H1 (cell line): ENCODE data around the gene SCYGR1. TPM values are rescaled to one million over a fixed set of nuclear protein-coding genes. Genes with fewer than 3 reads are reported as not detected.

ENCODE experiments used
- CTCF ChIA-PET: fragments of 300-600 bp; sonication (Branson Sonifier 250); formaldehyde crosslinking; loops from one replicate; lab custom pipeline; 2021; ENCODE audit not compliant: partially characterized antibody; lab: Charles Lee
- POLR2A ChIA-PET: fragments of 300-600 bp; sonication (Branson Sonifier 250); formaldehyde crosslinking; loops from one replicate; lab custom pipeline; 2021; ENCODE audit warnings: inconsistent platforms; ENCODE audit not compliant: partially characterized antibody; lab: Charles Lee
- DNase-seq, 2 experiments: peaks; one replicate each; pipeline versions ENCODE4 v3.0.0 to v3.0.0-alpha.2; 2010 to 2022; ENCODE audit warnings: low spot score in 2 of 2, low read depth in 1 of 2, mixed read lengths in 1 of 2
- FAIRE-seq: peaks from 2 replicates; lab custom pipeline; 2011; peaks lifted over from hg19 to GRCh38; lab: Jason Lieb, UNC
- H2AFZ ChIP-seq: 2 replicates; pipeline ENCODE4 v1.8.1; 2012; ENCODE audit warnings: low read length, inconsistent platforms
- H2AK5ac ChIP-seq: 2 replicates; pipeline ENCODE4 v1.6.1; 2013; ENCODE audit warnings: low read depth, low read length
- H2BK120ac ChIP-seq: replicated peaks from 2 replicates; pipeline ENCODE3; 2013; ENCODE audit warnings: low read depth, low read length, inconsistent platforms
- H2BK12ac ChIP-seq: 2 replicates; pipeline ENCODE4 v1.6.1; 2013; ENCODE audit warnings: low read depth, low read length
- H2BK15ac ChIP-seq: 2 replicates; pipeline ENCODE4 v1.6.1; 2013; ENCODE audit warnings: low read length
- H2BK20ac ChIP-seq: 2 replicates; pipeline ENCODE4 v1.6.1; 2013; ENCODE audit warnings: low read length
- H2BK5ac ChIP-seq: 2 replicates; pipeline ENCODE4 v1.6.1; 2013; ENCODE audit warnings: low read depth, low read length
- H3K14ac ChIP-seq: 2 replicates; pipeline ENCODE4 v1.6.1; 2013; ENCODE audit warnings: inconsistent platforms; ENCODE audit not compliant: insufficient read length
- H3K18ac ChIP-seq: 2 replicates; pipeline ENCODE4 v1.6.1; 2013; ENCODE audit warnings: low read length; ENCODE audit errors: extremely low read depth
- H3K23ac ChIP-seq: 2 replicates; pipeline ENCODE4 v1.6.1; 2013; ENCODE audit warnings: inconsistent platforms; ENCODE audit not compliant: insufficient read length
- H3K23me2 ChIP-seq: 2 replicates; pipeline ENCODE4 v1.6.1; 2013; ENCODE audit warnings: low read depth, low read length
- H3K27ac ChIP-seq: 2 replicates; pipeline ENCODE4 v1.6.1; 2011; ENCODE audit warnings: low read depth, low read length, inconsistent platforms
- H3K27me3 ChIP-seq, 4 experiments: replicated peaks in 1 of 4; 1 replicate in 1 of 4; 2 replicates in 3 of 4; pipeline versions ENCODE4 v1.6.1 to v1.8.1; 2011 to 2013; ENCODE audit warnings: low read length in 3 of 4, mild to moderate bottlenecking in 3 of 4, inconsistent platforms in 2 of 4, mixed read lengths in 2 of 4, moderate library complexity in 1 of 4; ENCODE audit not compliant: control insufficient read depth in 3 of 4, insufficient read depth in 3 of 4; ENCODE audit errors: extremely low read depth in 1 of 4
- H3K36me3 ChIP-seq, 4 experiments: 2 replicates each; pipeline versions ENCODE4 v1.6.1 to v1.8.1; 2011 to 2013; ENCODE audit warnings: mild to moderate bottlenecking in 4 of 4, low read length in 3 of 4, moderate library complexity in 2 of 4, control low read depth in 1 of 4, inconsistent platforms in 1 of 4; ENCODE audit not compliant: insufficient read depth in 4 of 4, control insufficient read depth in 2 of 4
- H3K4ac ChIP-seq: replicated peaks from 2 replicates; pipeline ENCODE3; 2013; ENCODE audit warnings: low read length, low read depth, mixed read lengths, inconsistent platforms; ENCODE audit not compliant: insufficient read length
- H3K4me1 ChIP-seq, 4 experiments: replicated peaks in 1 of 4; 1 replicate in 1 of 4; 2 replicates in 3 of 4; pipeline versions ENCODE4 v1.6.1 to v1.8.1; 2011 to 2013; ENCODE audit warnings: low read length in 3 of 4, inconsistent platforms in 2 of 4, mixed read lengths in 1 of 4; ENCODE audit not compliant: insufficient read depth in 4 of 4, control insufficient read depth in 3 of 4
- H3K4me2 ChIP-seq, 2 experiments: 2 replicates each; pipeline versions ENCODE4 v1.6.1 to v1.8.1; 2011 to 2013; ENCODE audit warnings: low read depth in 2 of 2, low read length in 2 of 2, control low read depth in 1 of 2, inconsistent platforms in 1 of 2, mild to moderate bottlenecking in 1 of 2; ENCODE audit not compliant: insufficient read depth in 1 of 2
- H3K4me3 ChIP-seq, 4 experiments: fragments of 200-600, 300-600 bp in 1 of 4; sonication (generic), shearing (Covaris generic), sonication (Bioruptor Twin) in 1 of 4; 2 replicates each; pipeline versions ENCODE4 v1.5.1 to v1.8.1; 2011 to 2016; ENCODE audit warnings: low read length in 4 of 4, low read depth in 3 of 4, control low read depth in 2 of 4, inconsistent platforms in 2 of 4, mild to moderate bottlenecking in 2 of 4, mixed read lengths in 1 of 4, moderate library complexity in 1 of 4; ENCODE audit not compliant: insufficient read depth in 2 of 4; ENCODE audit errors: extremely low read depth in 1 of 4
- H3K56ac ChIP-seq: replicated peaks from 2 replicates; pipeline ENCODE3; 2013; ENCODE audit warnings: low read depth, mild to moderate bottlenecking, mixed read lengths, low read length, inconsistent platforms; ENCODE audit not compliant: insufficient read length
- H3K79me1 ChIP-seq: 2 replicates; pipeline ENCODE4 v1.6.1; 2013; ENCODE audit warnings: low read depth, low read length, control low read depth
- H3K79me2 ChIP-seq, 2 experiments: 2 replicates each; pipeline versions ENCODE4 v1.6.1 to v1.8.1; 2012 to 2013; ENCODE audit warnings: low read length in 2 of 2, mild to moderate bottlenecking in 2 of 2, inconsistent platforms in 1 of 2; ENCODE audit not compliant: insufficient read depth in 2 of 2, control insufficient read depth in 1 of 2
- H3K9ac ChIP-seq, 4 experiments: replicated peaks in 1 of 4; 1 replicate in 1 of 4; 2 replicates in 3 of 4; pipeline versions ENCODE4 v1.6.1 to v1.8.1; 2011 to 2013; ENCODE audit warnings: low read depth in 3 of 4, low read length in 3 of 4, control low read depth in 2 of 4, mild to moderate bottlenecking in 2 of 4, moderate library complexity in 2 of 4, inconsistent platforms in 1 of 4; ENCODE audit errors: extremely low read depth in 1 of 4
- H3K9me3 ChIP-seq, 2 experiments: 2 replicates each; pipeline versions ENCODE4 v1.6.1 to v1.8.1; 2012 to 2013; ENCODE audit warnings: mild to moderate bottlenecking in 2 of 2, moderate library complexity in 2 of 2, control low read depth in 1 of 2, inconsistent platforms in 1 of 2, low read depth in 1 of 2, low read length in 1 of 2, mixed read lengths in 1 of 2; ENCODE audit not compliant: insufficient read depth in 2 of 2
- H4K20me1 ChIP-seq, 2 experiments: replicated peaks in 1 of 2; 2 replicates each; pipeline versions ENCODE3 to v1.8.1; 2011 to 2013; ENCODE audit warnings: inconsistent platforms in 2 of 2, low read length in 2 of 2, mild to moderate bottlenecking in 1 of 2; ENCODE audit not compliant: insufficient read depth in 2 of 2, control insufficient read depth in 1 of 2
- H4K5ac ChIP-seq: 2 replicates; pipeline ENCODE4 v1.6.1; 2013; ENCODE audit warnings: low read length, low read depth, mixed read lengths, inconsistent platforms; ENCODE audit not compliant: insufficient read length
- H4K8ac ChIP-seq: 2 replicates; pipeline ENCODE4 v1.8.0; 2013; ENCODE audit warnings: mild to moderate bottlenecking, moderate library complexity, low read length, inconsistent platforms; ENCODE audit not compliant: insufficient read depth; ENCODE audit errors: extremely low read depth
- H4K91ac ChIP-seq: replicated peaks from 2 replicates; pipeline ENCODE3; 2013; ENCODE audit warnings: low read length, mixed read lengths, inconsistent platforms; ENCODE audit not compliant: insufficient read length
- ASH2L ChIP-seq: fragments of 200-600, 300-600 bp; sonication (generic); IDR thresholded peaks from one replicate; pipeline ENCODE4 v1.7.1; 2017; ENCODE audit warnings: low read length
- ATF3 ChIP-seq: IDR thresholded peaks from 2 replicates; pipeline ENCODE4 v1.6.1; 2011; ENCODE audit warnings: low read depth, mild to moderate bottlenecking, low read length; ENCODE audit not compliant: insufficient read depth
- CBX5 ChIP-seq: fragments of 300-800, 300-1000 bp; sonication (generic); IDR thresholded peaks from 2 replicates; pipeline ENCODE4 v1.7.1; 2016; ENCODE audit warnings: antibody characterized with exemption, low read length, low read depth
- CHD2 ChIP-seq: IDR thresholded peaks from 2 replicates; pipeline ENCODE4 v1.6.1; 2012; ENCODE audit warnings: low read length, improper control_type of control experiment
- CREB1 ChIP-seq: IDR thresholded peaks from 2 replicates; pipeline ENCODE4 v1.6.1; 2012; ENCODE audit warnings: inconsistent platforms
- EZH2 ChIP-seq: fragments of 200-600 bp; sonication (generic); IDR thresholded peaks from 2 replicates; pipeline ENCODE4 v1.7.1; 2012; ENCODE audit warnings: low read depth, mild to moderate bottlenecking, moderate library complexity, low read length, inconsistent platforms; ENCODE audit not compliant: severe bottlenecking
- GABPA ChIP-seq: IDR thresholded peaks from 2 replicates; pipeline ENCODE4 v1.6.1; 2011; ENCODE audit warnings: mild to moderate bottlenecking, low read length, moderate library complexity, borderline replicate concordance; ENCODE audit not compliant: insufficient read depth
- HDAC2 ChIP-seq, 2 experiments: fragments of 300-600 bp in 1 of 2; sonication (generic) in 1 of 2; IDR thresholded peaks; 2 replicates each; pipeline ENCODE4 v1.6.1; 2011 to 2012; ENCODE audit warnings: low read depth in 2 of 2, low read length in 2 of 2, mild to moderate bottlenecking in 2 of 2, moderate library complexity in 2 of 2, borderline replicate concordance in 1 of 2, inconsistent platforms in 1 of 2
- POU5F1 ChIP-seq: IDR thresholded peaks from 2 replicates; pipeline ENCODE4 v1.6.1; 2011; ENCODE audit warnings: low read depth, mild to moderate bottlenecking, low read length, moderate library complexity
- SP4 ChIP-seq: IDR thresholded peaks from 2 replicates; pipeline ENCODE4 v1.6.1; 2012; ENCODE audit warnings: low read length, inconsistent platforms
- YY1 ChIP-seq: IDR thresholded peaks from 2 replicates; pipeline ENCODE4 v1.6.1; 2011; ENCODE audit warnings: low read depth, mild to moderate bottlenecking, low read length
- WGBS, 2 experiments: shearing (Covaris generic) in 1 of 2; methylation state at CpG; one replicate each; pipeline versions ENCODE4 v1.1.6 to v1.1.7; 2013 to 2015; ENCODE audit warnings: low lambda C conversion rate in 2 of 2, mixed read lengths in 2 of 2, inconsistent platforms in 1 of 2, low coverage in 1 of 2, missing lambda C conversion rate in 1 of 2; ENCODE audit not compliant: insufficient replicate concordance in 2 of 2, insufficient coverage in 1 of 2, insufficient read length in 1 of 2; ENCODE audit errors: extremely low coverage in 1 of 2, missing lambda C conversion rate in 1 of 2; 5-methylcytosine and 5-hydroxymethylcytosine counted together
- polyA plus RNA-seq, 7 experiments: library from polyadenylated mRNA; depleted of rRNA in 3 of 7; stranded (reverse) in 5 of 7; unstranded in 2 of 7; fragments of >200 nt in 5 of 7; fragments of 200-250 nt in 2 of 7; gene quantifications; 1 replicate in 5 of 7; 2 replicates in 1 of 7; 4 replicates in 1 of 7; pipeline versions ENCODE4 v1.2.1 to v1.2.3, GENCODE V29; 2011 to 2013; ENCODE audit warnings: missing spikeins in 2 of 7, mixed read lengths in 2 of 7
- total RNA-seq: library from RNA; stranded (reverse); fragmentation: NEBNext Ultra II Directional; extraction: Animal tissue kit (Norgen Biotek cat#: 25700); gene quantifications from 2 replicates; pipeline ENCODE4 v1.2.1, GENCODE V29; 2021

SCYGR1 gene
- total and polyA plus RNA-seq, 2 of the 8 experiments (the other 6 are each of a cell fraction or from before 2014, with no cell fraction given): not detected

- POLR2A ChIA-PET: no interaction called here
- no peak overlapping the region for H4K5ac ChIP-seq
- TF ChIP-seq CBX5: no peak
- TF ChIP-seq SP4: no peak
- TF ChIP-seq ATF3: no peak
- TF ChIP-seq EZH2: no peak
- no peak for TF ChIP-seq POU5F1
- TF ChIP-seq HDAC2 (IDR thresholded peaks at IDR 0.05; ENCODE audit: borderline replicate concordance in 1 of 2, low read depth in 2 of 2, low read length in 2 of 2): no peak
- TF ChIP-seq CHD2: no peak
- no peak for TF ChIP-seq YY1
- TF ChIP-seq GABPA: no peak
- no peak for TF ChIP-seq CREB1
- TF ChIP-seq ASH2L: no peak
Measured at GRCh38 chr2:227365833-227366232, 21.9 kb downstream of the SCYGR1 start.

More at GRCh38 chr2:227365833-227366232, 21.9 kb downstream of the SCYGR1 start:
- Histone ChIP-seq H3K9ac (no peak overlapping the region), H2BK120ac (no peak overlapping the region), H2BK5ac (no peak overlapping the region), H3K27me3 (no peaks in the 10 kb centered on the region), H2BK15ac (no peak overlapping the region), H4K91ac (no peak overlapping the region), H3K18ac (no peak overlapping the region), H3K4me2 (no peak overlapping the region), H3K23me2 (no peaks in the 10 kb centered on the region), H3K4me3 (no peak overlapping the region), H2AFZ (no peak overlapping the region), H2BK20ac (no peak overlapping the region), H3K56ac (no peak overlapping the region), H3K27ac (no peak overlapping the region), H3K79me1 (no peaks in the 10 kb centered on the region), H2AK5ac (no peak overlapping the region), H3K4ac (no peak overlapping the region), H3K79me2 (no peaks in the 10 kb centered on the region), H2BK12ac (no peak overlapping the region), H4K8ac (no peak overlapping the region), H4K20me1 (no peaks in the 10 kb centered on the region), H3K4me1 (no peaks in the 10 kb centered on the region), H3K36me3 (0 out of 8 replicates have a peak, but pooled peaks cover 0 to 1% (median 0%) of the 10 kb centered on the region in 4 experiments), H3K14ac (no peak overlapping the region), H3K9me3 (no peaks in the 10 kb centered on the region), H3K23ac (no peak overlapping the region)
- WGBS, 2 experiments: 97% methylated on average over 3 of the region's 3 CpGs; no CpG with 5 or more reads in 1 of the 2 experiments
- DNase-seq (no peak), FAIRE-seq (no peak)
- CTCF ChIA-PET: no interaction called here
